A549 (cell line): ENCODE data around the gene OXLD1.

ENCODE experiments used
- ELK1 ChIP-seq: fragments of 150-350 bp; IDR thresholded peaks from 2 replicates; pipeline ENCODE4 v1.6.1; 2014; ENCODE audit warnings: low read depth, mild to moderate bottlenecking, low read length
- NR3C1 ChIP-seq: fragments of >200 bp; sonication (Bioruptor Twin); formaldehyde crosslinking; IDR thresholded peaks from 3 replicates; pipeline ENCODE4 v1.6.1; 2017
- POLR2A ChIP-seq: IDR thresholded peaks from 2 replicates; pipeline ENCODE4 v1.6.1; 2012; ENCODE audit warnings: mild to moderate bottlenecking, low read length
- TF ChIP-seq, protein P1 (sequence below): fragments of >200 bp; sonication (Bioruptor Twin); formaldehyde crosslinking; IDR thresholded peaks from 3 replicates; pipeline ENCODE4 v1.5.1; 2016

DNA sequence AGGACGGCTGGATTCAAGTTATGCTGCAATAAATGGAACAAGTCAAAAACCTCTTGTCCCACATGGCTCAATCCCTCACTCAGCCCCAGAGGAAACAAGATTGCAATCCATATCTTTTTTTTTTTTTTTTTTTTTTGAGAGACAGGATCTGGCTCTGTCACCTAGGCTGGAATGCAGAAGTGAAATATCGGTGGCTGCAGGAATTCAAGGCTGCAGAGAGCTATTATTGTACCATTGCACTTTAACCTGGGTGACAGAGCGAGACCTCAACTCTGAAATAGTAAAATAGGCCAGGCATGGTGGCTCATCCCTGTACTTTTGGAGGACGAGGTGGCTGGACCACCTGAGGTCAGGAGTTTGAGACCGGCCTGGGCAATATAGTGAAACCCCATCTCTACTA, 7.4 kb downstream of the OXLD1 start:
- TF ChIP-seq, protein P1, sequence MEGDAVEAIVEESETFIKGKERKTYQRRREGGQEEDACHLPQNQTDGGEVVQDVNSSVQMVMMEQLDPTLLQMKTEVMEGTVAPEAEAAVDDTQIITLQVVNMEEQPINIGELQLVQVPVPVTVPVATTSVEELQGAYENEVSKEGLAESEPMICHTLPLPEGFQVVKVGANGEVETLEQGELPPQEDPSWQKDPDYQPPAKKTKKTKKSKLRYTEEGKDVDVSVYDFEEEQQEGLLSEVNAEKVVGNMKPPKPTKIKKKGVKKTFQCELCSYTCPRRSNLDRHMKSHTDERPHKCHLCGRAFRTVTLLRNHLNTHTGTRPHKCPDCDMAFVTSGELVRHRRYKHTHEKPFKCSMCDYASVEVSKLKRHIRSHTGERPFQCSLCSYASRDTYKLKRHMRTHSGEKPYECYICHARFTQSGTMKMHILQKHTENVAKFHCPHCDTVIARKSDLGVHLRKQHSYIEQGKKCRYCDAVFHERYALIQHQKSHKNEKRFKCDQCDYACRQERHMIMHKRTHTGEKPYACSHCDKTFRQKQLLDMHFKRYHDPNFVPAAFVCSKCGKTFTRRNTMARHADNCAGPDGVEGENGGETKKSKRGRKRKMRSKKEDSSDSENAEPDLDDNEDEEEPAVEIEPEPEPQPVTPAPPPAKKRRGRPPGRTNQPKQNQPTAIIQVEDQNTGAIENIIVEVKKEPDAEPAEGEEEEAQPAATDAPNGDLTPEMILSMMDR: no peak
- TF ChIP-seq ELK1 (no peak), POLR2A (no peak), NR3C1 (no peak)
